COLO668 (cell line): ENCODE results near the gene RFC4.
"Not testable (repeated sequence)": the region's sequence is repeated elsewhere in the genome, so short reads cannot be mapped to it uniquely, and the experiment has no call there.

ENCODE experiments used
- DNase-seq: peaks from one replicate; lab custom pipeline; 2025; ENCODE audit not compliant: unreplicated experiment; lab: John Stamatoyannopoulos, UW

RFC4 gene

GRCh38 chr3:186806089-186807055 lies at the start of gene RFC4:
Gene RFC4 (minus strand): TSS chr3:186806482. CDS start chr3:186804713, 1,769 bp downstream.
- peak; percentile 85 for DNase-seq

GRCh38 chr3:186854954-186855353 lies 48.7 kb upstream of the RFC4 start:
- DNase-seq: no peak

GRCh38 chr3:186854146-186854545 lies 47.9 kb upstream of the RFC4 start:
- no peak for DNase-seq

- DNase-seq: no peak
Observed at GRCh38 chr3:186852994-186853393, 46.7 kb upstream of the RFC4 start.

- DNase-seq: not testable (repeated sequence)
Observed at GRCh38 chr3:186851835-186852234, 45.6 kb upstream of the RFC4 start.

GRCh38 chr3:186849374-186849975 lies 43.2 kb upstream of the RFC4 start:
- no peak for DNase-seq

- no peak for DNase-seq
Observed at GRCh38 chr3:186847437-186847836, 41.2 kb upstream of the RFC4 start.

GRCh38 chr3:186845756-186846155 lies 39.5 kb upstream of the RFC4 start:
- no peak for DNase-seq

- DNase-seq: no peak
Observed at GRCh38 chr3:186844908-186845307, 38.6 kb upstream of the RFC4 start.

GRCh38 chr3:186843039-186843432 lies 36.8 kb upstream of the RFC4 start:
- DNase-seq: no peak

- no peak for DNase-seq
Observed at GRCh38 chr3:186842426-186843038, 36.2 kb upstream of the RFC4 start, which contains the start of gene ADIPOQ. Gene ADIPOQ (plus strand): TSS chr3:186842710. CDS start chr3:186853059, 10,349 bp downstream.

- no peak for DNase-seq
Observed at GRCh38 chr3:186841620-186842019, 35.3 kb upstream of the RFC4 start.

GRCh38 chr3:186839874-186840641 lies 33.8 kb upstream of the RFC4 start:
- no peak for DNase-seq

- no peak for DNase-seq
Observed at GRCh38 chr3:186832276-186832675, 26.0 kb upstream of the RFC4 start.

GRCh38 chr3:186831798-186832197 lies 25.5 kb upstream of the RFC4 start:
- no peak for DNase-seq

- no peak for DNase-seq
Observed at GRCh38 chr3:186828340-186828739, 22.1 kb upstream of the RFC4 start.

GRCh38 chr3:186826976-186827857 lies 20.9 kb upstream of the RFC4 start:
- DNase-seq: peak; percentile 90

GRCh38 chr3:186826410-186826975 lies 20.2 kb upstream of the RFC4 start:
- DNase-seq: peak; percentile 9

- no peak for DNase-seq
Observed at GRCh38 chr3:186825872-186826409, 19.7 kb upstream of the RFC4 start.
